SK-N-MC (cell line): ENCODE data around the gene SYCE3.

Source experiments
- EZH2 ChIP-seq: fragments of 200-600 bp; sonication (generic); IDR thresholded peaks from one replicate; pipeline ENCODE4 v1.6.1; 2017; ENCODE audit warnings: antibody characterized with exemption
- FOXP2 ChIP-seq: optimal IDR thresholded peaks from 2 replicates; pipeline ENCODE3; 2011; ENCODE audit warnings: mild to moderate bottlenecking, moderate library complexity; ENCODE audit not compliant: insufficient read depth; ENCODE audit errors: extremely low read length, control extremely low read depth
- POLR2AphosphoS5 ChIP-seq: IDR thresholded peaks from 2 replicates; pipeline ENCODE4 v1.6.1; 2012; ENCODE audit warnings: mild to moderate bottlenecking, low read depth, low read length, borderline replicate concordance

- no peak for TF ChIP-seq EZH2
- no peak for TF ChIP-seq POLR2AphosphoS5
- no peak for TF ChIP-seq FOXP2
Measured at GRCh38 chr22:50571264-50572175, 8.8 kb upstream of the SYCE3 start.
